ENCODE measurements around the gene CHMP1A.
"Not testable (repeated sequence)": the region's sequence is repeated elsewhere in the genome, so short reads cannot be mapped to it uniquely, and the experiment has no call there.

The CHMP1A gene

GRCh38 chr16:89636663-89637062 is 20.8 kb downstream of the CHMP1A start:
- DNase-seq (ENCODE audit: low read depth) = no peak
- Histone ChIP-seq H3K9me3 (ENCODE audit: control insufficient read depth, low read length) (peaks cover 3% of the 10 kb centered on the region), H3K36me3 (ENCODE audit: control insufficient read depth, insufficient read depth, low read length, severe bottlenecking) (no peaks in the 10 kb centered on the region), H3K4me3 (ENCODE audit: low read length) (no peak overlapping the region), H3K9ac (ENCODE audit: low read length) (no peak overlapping the region), H3K27me3 (replicated peaks; ENCODE audit: control insufficient read depth, insufficient read depth, low read length) (peaks cover 21% of the 10 kb centered on the region), H3K4me1 (ENCODE audit: control insufficient read depth, insufficient read depth, low read length) (peaks cover 17% of the 10 kb centered on the region)

- Histone ChIP-seq H3K27me3 (replicated peaks; ENCODE audit: control insufficient read depth, insufficient read depth, low read length) (peaks cover 21% of the 10 kb centered on the region), H3K4me1 (ENCODE audit: control insufficient read depth, insufficient read depth, low read length) (peaks cover 12% of the 10 kb centered on the region)
- not testable (repeated sequence) for DNase-seq (ENCODE audit: low read depth); H3K9me3 ChIP-seq (ENCODE audit: control insufficient read depth, low read length); H3K9ac ChIP-seq (ENCODE audit: low read length); H3K36me3 ChIP-seq (ENCODE audit: control insufficient read depth, insufficient read depth, low read length, severe bottlenecking); H3K4me3 ChIP-seq (ENCODE audit: low read length)
Measured at GRCh38 chr16:89634463-89635385, 22.8 kb downstream of the CHMP1A start.

- Histone ChIP-seq H3K4me1 (ENCODE audit: control insufficient read depth, insufficient read depth, low read length) (peaks cover 12% of the 10 kb centered on the region), H3K27me3 (replicated peaks; ENCODE audit: control insufficient read depth, insufficient read depth, low read length) (peaks cover 21% of the 10 kb centered on the region), H3K36me3 (ENCODE audit: control insufficient read depth, insufficient read depth, low read length, severe bottlenecking) (no peaks in the 10 kb centered on the region), H3K9me3 (ENCODE audit: control insufficient read depth, low read length) (peaks cover 3% of the 10 kb centered on the region), H3K9ac (ENCODE audit: low read length) (no peak overlapping the region), H3K4me3 (ENCODE audit: low read length) (no peak overlapping the region)
- peak; percentile 70 for DNase-seq (ENCODE audit: low read depth)
Measured at GRCh38 chr16:89633064-89633631, 24.4 kb downstream of the CHMP1A start.

GRCh38 chr16:89629827-89630610 is 27.5 kb downstream of the CHMP1A start:
- no peaks in the 10 kb centered on the region for H3K36me3 ChIP-seq (ENCODE audit: control insufficient read depth, insufficient read depth, low read length, severe bottlenecking)
- H3K27me3 ChIP-seq (replicated peaks; ENCODE audit: control insufficient read depth, insufficient read depth, low read length) = peaks cover 25% of the 10 kb centered on the region
- peaks cover 12% of the 10 kb centered on the region for H3K4me1 ChIP-seq (ENCODE audit: control insufficient read depth, insufficient read depth, low read length)
- no peak overlapping the region for H3K4me3 ChIP-seq (ENCODE audit: low read length)
- H3K9ac ChIP-seq (ENCODE audit: low read length) = no peak overlapping the region
- H3K9me3 ChIP-seq (ENCODE audit: control insufficient read depth, low read length) = peaks cover 3% of the 10 kb centered on the region
- no peak for DNase-seq (ENCODE audit: low read depth)

GRCh38 chr16:89624777-89625761 is 32.4 kb downstream of the CHMP1A start:
- DNase-seq (ENCODE audit: low read depth) = no peak
- Histone ChIP-seq H3K4me3 (ENCODE audit: low read length) (no peak overlapping the region), H3K9me3 (ENCODE audit: control insufficient read depth, low read length) (no peaks in the 10 kb centered on the region), H3K27me3 (replicated peaks; ENCODE audit: control insufficient read depth, insufficient read depth, low read length) (peaks cover 30% of the 10 kb centered on the region), H3K9ac (ENCODE audit: low read length) (no peak overlapping the region), H3K4me1 (ENCODE audit: control insufficient read depth, insufficient read depth, low read length) (peaks cover 8% of the 10 kb centered on the region), H3K36me3 (ENCODE audit: control insufficient read depth, insufficient read depth, low read length, severe bottlenecking) (no peaks in the 10 kb centered on the region)

- H3K27me3 ChIP-seq (replicated peaks; ENCODE audit: control insufficient read depth, insufficient read depth, low read length) = peaks cover 30% of the 10 kb centered on the region
- no peak overlapping the region for H3K4me3 ChIP-seq (ENCODE audit: low read length)
- no peak for DNase-seq (ENCODE audit: low read depth)
- H3K9me3 ChIP-seq (ENCODE audit: control insufficient read depth, low read length) = no peaks in the 10 kb centered on the region
- H3K4me1 ChIP-seq (ENCODE audit: control insufficient read depth, insufficient read depth, low read length) = peaks cover 11% of the 10 kb centered on the region
- H3K36me3 ChIP-seq (ENCODE audit: control insufficient read depth, insufficient read depth, low read length, severe bottlenecking) = no peaks in the 10 kb centered on the region
- H3K9ac ChIP-seq (ENCODE audit: low read length) = no peak overlapping the region
Measured at GRCh38 chr16:89623511-89624261, 33.8 kb downstream of the CHMP1A start.

GRCh38 chr16:89621698-89622409 is 35.7 kb downstream of the CHMP1A start:
- DNase-seq (ENCODE audit: low read depth) = no peak
- H3K27me3 ChIP-seq (replicated peaks; ENCODE audit: control insufficient read depth, insufficient read depth, low read length) = peaks cover 30% of the 10 kb centered on the region
- H3K36me3 ChIP-seq (ENCODE audit: control insufficient read depth, insufficient read depth, low read length, severe bottlenecking) = no peaks in the 10 kb centered on the region
- no peak overlapping the region for H3K4me3 ChIP-seq (ENCODE audit: low read length)
- H3K9ac ChIP-seq (ENCODE audit: low read length) = no peak overlapping the region
- H3K4me1 ChIP-seq (ENCODE audit: control insufficient read depth, insufficient read depth, low read length) = peaks cover 16% of the 10 kb centered on the region
- no peaks in the 10 kb centered on the region for H3K9me3 ChIP-seq (ENCODE audit: control insufficient read depth, low read length)

- Histone ChIP-seq H3K4me1 (ENCODE audit: control insufficient read depth, insufficient read depth, low read length) (peaks cover 16% of the 10 kb centered on the region), H3K9me3 (ENCODE audit: control insufficient read depth, low read length) (no peaks in the 10 kb centered on the region), H3K4me3 (ENCODE audit: low read length) (no peak overlapping the region), H3K36me3 (ENCODE audit: control insufficient read depth, insufficient read depth, low read length, severe bottlenecking) (no peaks in the 10 kb centered on the region), H3K9ac (ENCODE audit: low read length) (no peak overlapping the region), H3K27me3 (replicated peaks; ENCODE audit: control insufficient read depth, insufficient read depth, low read length) (peaks cover 30% of the 10 kb centered on the region)
- no peak for DNase-seq (ENCODE audit: low read depth)
Measured at GRCh38 chr16:89621136-89621697, 36.3 kb downstream of the CHMP1A start.

- no peak overlapping the region for H3K9ac ChIP-seq (ENCODE audit: low read length)
- H3K4me3 ChIP-seq (ENCODE audit: low read length) = no peak overlapping the region
- H3K9me3 ChIP-seq (ENCODE audit: control insufficient read depth, low read length) = no peaks in the 10 kb centered on the region
- DNase-seq (ENCODE audit: low read depth) = no peak
- H3K4me1 ChIP-seq (ENCODE audit: control insufficient read depth, insufficient read depth, low read length) = peaks cover 16% of the 10 kb centered on the region
- H3K27me3 ChIP-seq (replicated peaks; ENCODE audit: control insufficient read depth, insufficient read depth, low read length) = peaks cover 23% of the 10 kb centered on the region
- H3K36me3 ChIP-seq (ENCODE audit: control insufficient read depth, insufficient read depth, low read length, severe bottlenecking) = no peaks in the 10 kb centered on the region
Measured at GRCh38 chr16:89620406-89620841, 37.1 kb downstream of the CHMP1A start.
